GM19240 (cell line): ENCODE results near the gene NINJ2.

Source experiments
- DNase-seq: peaks from one replicate; pipeline ENCODE4 v3.0.0; 2011; ENCODE audit warnings: low spot score; ENCODE audit not compliant: insufficient read length

Gene NINJ2

DNA sequence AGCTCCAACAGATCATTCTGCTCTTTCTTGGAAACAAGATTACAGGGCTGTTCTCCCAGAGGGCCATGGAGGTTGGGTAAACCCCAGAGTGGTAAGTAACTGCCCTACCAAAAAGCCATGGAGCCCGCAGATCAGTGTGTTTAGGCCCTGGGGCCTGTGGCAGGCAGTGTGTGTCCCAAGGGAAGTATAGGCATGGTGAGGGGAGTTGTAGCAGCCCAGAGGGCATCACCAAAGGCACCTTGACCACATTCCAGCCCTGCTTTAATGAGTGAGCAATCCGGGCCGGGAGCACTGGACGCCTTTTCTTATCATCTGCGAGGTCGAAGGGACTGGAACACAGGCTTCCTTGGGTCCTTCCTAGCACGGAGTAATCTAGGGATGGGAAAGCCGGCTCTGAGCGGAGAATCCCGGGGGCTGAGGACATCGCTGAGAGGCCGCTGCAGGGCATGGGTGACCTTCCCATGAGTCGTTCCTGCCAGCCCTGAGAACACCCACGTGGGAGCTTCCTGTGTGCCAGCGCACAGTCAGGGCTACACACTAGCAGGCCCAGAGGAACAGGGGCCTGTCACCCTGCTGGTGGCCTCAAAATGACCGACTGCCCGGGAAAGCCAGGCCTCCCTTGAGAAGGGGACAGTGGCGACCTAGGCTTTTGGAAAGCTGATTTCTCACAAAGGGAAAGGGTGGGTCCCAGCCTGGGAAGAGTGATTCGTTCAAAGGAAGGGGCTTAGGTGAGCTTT lies 91.3 kb downstream of the NINJ2 start:
- DNase-seq: no peak

DNA sequence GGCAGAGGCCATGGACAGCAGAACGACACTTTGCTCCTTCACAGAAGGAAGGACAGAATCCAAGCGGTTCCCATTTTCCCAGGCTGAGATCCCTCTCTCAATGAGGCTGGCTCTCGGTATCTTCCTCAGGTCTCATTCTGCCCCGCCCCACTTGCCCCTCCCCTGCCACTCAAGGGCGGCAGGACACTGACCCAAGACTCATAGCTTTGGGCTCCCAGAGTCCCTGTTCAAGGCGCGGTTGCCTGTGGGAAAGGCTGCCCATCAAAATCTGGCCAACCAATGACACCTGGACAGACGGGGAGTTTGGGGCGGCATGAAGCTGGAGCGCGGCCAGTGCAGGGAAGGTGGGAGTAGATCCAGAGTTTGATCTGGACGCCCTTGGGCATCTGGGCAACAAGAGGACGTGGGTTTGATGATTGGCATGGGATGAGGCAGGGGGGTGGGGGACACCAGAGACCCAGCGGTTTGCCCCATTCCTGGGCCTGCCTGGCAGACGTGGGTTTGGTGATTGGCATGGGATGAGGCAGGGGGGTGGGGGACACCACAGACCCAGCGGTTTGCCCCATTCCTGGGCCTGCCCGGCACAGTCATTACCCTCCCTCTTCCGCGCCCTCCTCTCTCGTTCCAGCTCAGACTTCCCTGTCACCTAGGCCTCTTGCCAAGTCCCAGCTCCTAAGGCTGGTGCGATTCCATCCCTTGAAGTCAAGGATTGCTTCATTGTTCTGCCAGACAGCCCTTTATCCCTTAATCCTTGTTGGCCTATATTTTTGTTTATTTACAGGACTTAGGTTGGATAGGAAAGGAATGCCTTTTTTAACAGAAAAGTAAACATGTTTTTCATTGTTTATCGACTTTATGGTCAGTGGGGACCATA lies 92.1 kb downstream of the NINJ2 start:
- DNase-seq: no peak

DNA sequence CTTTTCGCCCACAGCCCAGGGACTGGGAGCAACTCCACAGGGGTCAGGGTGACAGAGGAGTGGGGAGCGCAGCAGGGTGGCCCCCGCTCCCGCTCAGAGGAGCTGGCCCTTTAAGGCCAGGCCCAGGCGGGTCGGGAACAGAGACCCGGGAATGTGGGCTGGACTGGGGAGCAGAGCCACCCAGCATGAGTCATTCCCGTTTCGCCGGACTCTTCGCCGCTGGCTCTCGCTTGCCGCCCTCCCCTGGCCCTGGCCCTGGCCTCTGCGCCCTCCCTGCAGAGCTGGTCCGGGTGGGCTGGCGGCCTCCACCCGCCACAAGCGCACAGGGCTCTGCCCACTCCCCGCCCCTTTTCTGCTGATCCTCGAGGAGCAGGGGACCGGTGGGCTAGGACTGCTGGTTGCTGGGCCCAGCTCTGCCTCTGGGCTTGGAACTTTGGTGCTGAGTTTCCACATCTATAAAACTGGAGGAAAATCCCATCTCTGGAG lies 92.8 kb downstream of the NINJ2 start:
- no peak for DNase-seq

DNA sequence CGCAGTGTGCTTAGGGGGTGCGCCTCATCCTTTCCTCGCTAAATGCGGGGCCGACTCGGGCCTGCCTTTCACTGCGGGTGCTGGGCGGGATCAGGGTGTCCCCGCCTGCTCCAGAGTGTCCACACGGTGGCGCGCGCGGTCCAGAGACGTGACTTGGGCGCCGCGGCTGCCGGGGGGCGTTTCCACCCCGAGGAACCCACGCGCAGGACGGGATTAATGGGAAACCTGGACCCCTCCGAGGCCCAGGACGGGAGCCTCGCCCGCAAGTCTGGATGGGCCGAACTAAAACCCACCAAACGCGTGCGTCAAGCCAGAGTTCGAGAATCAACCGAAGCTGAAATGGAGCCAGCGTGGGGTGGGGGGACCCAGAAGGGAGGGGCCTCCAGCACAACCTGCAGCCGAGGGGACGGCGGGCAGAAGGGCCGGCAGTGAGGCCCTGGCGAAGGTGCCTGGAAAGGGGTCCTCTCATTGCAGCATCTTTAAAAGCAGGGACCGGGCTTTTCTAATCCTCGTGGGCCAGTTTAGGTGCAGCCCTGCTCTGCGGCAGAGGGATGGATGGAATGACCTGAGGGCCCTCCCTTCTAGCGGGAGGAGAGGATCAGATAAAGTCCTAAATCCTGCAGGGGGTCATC lies 93.3 kb downstream of the NINJ2 start:
- DNase-seq: peak; percentile 96

DNA sequence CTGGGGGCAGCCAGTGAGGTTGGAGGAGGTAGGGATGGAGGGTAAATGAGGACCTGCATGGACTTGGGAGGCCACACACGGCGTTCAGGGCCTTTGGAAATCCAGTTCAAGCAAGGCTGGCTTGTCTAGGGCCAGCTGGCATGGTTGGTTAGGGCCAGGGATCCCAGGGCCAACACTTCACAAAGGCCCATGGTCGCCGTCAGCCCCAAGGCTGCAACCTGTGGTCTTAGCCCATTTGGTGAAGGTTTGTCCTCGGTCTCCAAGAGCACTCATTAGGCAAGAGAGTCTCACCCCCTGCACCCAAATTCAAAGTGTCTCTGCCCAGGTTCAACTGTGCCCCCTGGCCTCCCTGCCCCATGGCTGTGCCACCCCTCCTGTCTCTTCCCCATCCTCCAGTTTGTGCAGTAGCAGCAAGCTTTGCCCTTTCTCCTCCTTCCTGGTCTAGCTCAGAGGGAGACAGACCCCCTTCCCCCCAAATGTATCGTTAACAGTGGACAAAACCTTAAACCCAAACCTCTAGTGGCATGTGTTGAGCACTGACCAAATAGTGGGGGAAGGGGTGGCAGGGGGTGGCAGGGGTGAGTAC lies 94.1 kb downstream of the NINJ2 start:
- DNase-seq: no peak

DNA sequence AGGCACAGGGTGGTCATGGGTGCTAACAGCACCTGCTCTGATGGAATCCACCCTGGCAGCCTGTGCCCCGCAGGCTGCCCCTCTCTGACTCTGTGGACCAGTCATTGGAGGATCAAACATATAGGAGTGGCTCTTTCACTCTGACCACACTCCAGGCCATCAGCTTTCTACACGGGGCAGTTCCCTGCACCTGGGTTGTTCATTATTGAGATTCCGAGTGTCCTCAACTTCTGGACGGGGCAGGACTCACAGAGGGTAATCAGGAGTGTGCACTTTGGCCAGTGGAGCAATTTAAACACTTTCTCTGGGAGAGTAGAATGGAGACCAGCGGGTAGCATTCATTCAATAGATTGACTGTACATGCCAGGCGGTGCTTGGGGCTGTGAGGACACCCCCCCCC lies 94.8 kb downstream of the NINJ2 start:
- DNase-seq: no peak

DNA sequence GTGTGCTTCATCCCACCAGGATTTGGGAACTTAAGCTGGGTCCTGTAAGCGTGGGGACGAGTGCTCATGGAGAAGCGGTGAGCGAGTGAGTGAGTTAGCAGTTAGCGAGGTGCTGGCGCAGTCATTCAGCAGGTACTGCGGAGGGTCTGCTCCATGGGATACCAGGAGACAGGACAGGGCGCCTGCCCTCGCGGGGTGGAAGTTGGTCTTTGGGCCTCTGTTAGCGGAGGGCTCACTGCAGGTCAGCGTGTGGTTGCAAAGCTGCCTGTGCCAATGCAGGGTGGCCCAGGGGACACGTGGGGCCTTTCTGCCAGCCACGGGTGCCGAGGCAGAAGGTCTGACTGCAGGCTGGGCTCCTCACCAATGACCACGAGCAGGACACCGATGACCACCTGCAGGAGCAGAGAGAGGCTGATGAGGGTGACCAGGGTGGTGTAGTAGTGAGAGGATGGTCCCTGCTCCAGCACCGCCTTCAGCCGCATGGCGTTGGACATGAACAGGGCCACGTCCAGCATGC lies 97.6 kb downstream of the NINJ2 start:
- no peak for DNase-seq

DNA sequence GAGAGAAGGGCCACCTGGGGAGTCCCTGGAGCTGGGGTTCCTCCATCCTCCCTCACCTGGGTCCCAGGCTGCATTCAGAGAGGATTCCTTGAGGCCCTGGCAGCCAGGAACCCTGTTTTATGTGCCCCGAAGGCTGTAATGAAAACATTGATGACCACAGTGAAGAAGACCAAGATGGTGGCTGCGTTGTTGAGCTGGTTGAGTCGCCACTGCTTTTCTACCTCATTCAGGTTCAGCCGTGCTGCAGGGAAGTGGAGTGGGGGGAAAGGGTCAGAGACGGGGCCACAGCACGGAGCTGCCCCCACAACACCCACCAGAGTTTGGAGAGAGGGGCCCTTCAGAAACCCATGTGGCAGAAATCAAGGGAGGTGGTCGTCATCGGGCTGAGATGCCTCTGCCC lies 98.1 kb downstream of the NINJ2 start:
- DNase-seq: no peak

DNA sequence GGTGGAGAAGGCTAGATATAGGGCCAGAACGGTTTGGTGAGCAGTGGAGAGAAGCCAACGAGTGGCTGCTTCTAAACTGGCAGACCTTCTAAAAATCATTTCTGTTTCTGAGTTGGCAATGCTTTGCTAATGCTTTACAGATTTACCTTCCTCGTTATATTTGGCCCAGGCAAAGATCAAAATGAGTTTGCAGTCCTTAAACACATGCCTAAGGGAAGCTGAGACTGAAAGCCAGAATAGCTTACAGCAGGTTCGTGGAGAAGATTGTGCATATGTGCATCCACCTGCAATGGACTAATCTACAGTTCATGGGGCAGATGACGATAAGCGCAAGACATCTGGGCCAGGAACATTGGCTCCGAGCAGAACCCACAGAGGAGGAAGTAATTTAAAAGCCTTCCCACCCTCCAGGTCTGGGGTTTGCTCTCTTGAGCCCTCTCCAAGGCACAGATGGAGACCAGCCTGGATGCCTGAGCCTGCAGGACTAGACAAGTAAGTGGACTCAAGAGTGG lies 99.4 kb downstream of the NINJ2 start:
- DNase-seq: no peak

DNA sequence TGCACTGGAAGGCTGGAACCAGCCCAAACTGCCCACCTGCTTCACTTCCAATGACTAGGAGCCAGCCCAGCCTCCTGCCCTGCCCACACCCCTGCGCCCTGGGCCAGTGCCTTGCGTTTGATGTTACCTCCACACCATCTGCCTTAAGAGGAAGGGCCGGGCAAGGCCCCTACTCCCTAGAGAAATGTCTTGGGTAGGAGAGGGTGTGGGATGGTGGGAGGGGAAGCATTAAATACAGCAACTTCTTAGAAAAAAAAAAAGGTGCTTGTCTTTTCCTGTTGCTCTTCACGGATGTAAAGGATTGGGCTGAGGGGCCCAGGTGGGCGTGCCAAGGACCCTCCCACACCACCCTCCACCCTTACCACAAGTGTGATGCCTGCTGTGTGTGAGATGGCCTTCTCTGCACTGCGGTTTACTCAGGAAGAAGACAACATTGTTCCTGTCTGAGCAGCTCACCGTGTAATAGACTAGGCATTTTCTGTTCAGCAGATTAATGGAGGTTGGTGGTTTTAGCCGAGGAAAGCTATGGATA lies 99.9 kb downstream of the NINJ2 start:
- no peak for DNase-seq

DNA sequence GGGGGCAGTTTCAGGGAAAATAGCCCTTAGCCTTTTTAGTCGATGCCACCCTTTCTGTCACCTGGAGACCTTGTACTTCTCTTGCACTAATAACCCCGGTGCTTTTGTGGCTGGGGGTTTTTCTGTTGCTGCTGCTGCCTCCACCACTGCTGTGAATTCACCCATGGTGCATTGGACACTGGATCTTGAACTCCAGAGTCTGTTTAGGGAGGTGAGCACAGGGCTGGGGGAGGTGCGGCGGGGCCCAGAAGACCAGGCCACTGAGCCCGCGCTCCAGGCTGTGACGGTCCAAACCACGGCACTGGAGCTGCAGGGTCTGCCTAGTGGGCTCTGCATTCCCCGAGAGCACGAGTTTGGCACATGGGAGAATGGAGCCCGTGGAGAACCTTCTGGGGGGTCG lies 100.6 kb downstream of the NINJ2 start:
- DNase-seq: no peak

DNA sequence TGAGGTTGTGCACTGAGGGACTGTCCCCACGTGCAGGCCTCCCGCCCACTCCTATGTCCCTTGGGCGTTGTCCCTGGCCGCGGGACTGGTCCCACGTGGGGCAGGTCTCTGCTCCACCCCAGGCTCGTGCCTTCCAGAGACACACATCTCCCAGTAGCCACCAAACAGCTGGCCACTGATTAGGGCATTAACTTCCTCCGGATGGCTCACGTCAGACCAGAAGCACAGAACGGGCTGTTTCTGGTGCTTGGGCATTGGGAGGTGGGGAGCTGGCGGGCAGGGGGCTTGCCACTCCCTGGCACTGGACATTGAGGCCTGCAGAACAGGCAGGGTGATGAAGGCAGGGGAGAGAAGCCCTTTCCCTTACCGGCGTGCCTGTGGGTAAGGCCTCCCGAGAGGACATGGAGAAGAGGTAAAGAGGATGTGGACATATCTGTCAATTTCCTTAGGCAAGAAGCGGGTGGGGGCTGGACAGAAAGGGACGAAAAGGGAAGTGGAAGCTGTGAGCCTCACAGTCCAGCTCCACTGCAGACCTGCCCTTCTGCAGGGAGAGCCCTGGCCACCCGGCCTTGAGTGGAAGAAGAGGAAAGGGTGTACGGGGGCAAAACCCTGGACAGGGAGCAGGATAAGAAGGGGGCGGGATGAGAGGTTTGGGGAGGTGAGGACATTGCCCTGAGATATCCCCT lies 101.2 kb downstream of the NINJ2 start:
- no peak for DNase-seq

DNA sequence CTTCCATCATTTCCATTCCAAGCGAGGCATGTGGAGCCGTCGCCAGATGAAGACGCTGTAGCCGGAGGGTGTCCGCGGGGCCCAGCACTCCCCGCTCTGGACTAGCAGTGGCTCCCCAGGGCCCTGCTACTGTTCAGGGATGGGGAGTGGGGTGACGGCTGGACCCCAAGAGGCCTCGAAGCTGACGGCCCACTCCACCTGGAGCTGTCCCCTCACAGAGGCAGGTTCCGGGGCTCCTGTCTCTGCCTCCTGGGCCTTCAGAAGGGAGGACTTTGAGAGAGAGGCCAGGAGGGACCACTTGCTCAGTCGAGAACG lies 101.9 kb downstream of the NINJ2 start:
- no peak for DNase-seq

DNA sequence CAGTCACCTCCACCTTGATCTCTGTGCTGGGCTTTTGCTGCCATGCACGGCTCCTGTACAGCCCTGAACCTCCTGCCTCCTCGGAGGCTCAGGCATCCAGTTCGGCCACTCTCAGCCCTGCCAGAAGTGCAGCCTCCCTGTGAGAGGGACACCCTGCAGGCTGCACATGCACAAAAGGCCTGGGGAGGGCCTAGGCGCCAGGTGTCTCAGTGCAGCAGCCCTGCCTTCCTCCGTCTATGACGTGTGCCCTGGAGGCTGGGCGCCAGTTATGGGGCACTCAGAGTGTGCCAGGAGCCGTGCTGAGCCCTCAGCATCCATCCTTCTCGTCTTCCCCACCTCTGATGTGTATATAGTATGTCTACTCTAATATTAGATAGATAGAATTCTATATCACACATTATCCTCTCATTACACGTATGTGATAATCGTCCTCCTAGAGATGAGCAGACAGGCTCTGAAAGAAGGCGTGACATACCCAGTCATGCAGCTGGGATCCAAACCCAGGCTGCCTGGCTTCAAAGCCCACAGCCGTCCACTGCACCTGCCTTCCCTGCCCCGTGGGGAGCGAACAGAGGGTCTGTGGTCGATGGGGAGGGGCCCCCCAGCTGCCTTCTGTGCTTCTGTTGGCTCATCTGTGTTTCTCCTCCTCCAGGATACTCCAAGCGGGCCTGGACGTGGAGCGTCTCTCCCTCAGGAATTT lies 102.4 kb downstream of the NINJ2 start:
- DNase-seq: no peak

DNA sequence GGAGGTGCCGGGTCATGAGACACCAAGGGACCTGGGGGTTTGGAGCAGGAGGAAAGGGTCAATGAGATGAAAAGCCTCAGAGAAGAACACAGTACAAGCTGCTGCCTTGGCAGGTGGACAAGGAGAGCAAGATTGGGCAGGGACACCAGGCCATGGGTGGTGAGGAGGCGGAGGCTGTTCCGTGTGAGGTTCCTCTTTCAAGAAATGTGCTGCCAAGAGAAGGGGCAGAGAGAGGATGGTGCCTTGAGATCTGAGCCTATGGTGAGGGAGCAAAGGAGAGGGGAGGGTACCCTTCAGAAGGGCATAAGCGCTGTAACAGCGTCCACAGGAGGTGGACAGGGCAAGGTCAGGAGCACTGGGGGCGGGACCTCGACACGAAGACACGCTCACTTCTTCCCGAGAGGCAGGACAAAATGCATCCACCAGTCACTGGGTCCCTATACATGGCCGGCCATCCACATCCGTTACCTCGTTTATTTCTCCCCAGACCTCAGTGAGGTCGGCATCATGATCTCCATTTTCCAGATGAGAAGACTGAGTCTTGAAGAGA lies 103.3 kb downstream of the NINJ2 start:
- no peak for DNase-seq

DNA sequence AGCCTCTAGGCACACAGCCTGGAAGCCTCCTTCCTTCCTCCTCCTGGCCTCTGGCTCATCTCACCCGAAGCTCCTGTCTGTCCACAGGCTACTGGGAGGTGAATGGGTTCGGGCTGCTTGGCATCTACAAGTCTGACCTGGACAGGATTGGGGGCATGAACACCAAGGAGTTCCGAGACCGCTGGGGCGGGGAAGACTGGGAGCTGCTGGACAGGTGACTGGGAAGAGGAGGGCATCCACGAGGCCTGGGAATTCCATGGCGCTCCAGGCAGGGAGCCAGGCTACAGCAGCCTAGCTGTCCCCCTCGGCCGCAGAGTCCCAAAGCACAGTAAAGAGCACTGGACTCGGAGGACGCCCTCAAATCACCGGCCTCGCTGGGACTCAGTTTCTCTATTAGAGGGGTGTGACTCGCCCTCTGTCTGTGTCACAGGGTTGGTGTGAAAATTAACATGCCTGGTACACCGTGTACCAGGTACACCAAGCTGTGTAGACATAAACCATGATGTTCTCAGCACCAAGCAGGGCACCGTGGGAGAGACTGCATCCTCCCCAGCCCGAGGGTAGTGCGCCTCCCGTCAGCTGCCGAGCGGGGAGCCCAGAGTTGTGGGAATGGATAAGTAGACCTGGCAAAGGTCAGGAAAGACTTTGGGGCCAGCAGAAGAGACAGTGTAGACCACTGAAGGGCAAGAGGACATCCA lies 103.9 kb downstream of the NINJ2 start:
- no peak for DNase-seq

DNA sequence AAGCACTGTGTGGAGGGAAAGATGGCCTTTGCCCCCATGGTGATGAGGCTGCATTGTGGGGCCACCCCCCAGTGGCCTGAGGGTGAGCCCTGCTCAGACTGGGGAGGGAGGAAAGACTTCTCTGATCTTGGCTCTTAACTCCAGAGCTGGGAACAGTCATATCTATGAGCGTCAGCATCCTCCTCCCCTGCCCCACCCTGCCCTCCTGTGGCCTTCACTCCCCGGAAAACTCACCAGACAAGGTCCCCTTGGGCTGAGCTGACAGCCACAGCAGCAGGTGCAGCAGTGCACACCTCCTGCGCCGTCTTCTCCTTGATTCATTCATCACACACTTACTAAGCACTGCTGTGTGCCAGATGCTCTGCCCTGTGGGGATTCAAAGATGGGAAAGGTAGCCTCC lies 104.7 kb downstream of the NINJ2 start:
- DNase-seq: no peak

DNA sequence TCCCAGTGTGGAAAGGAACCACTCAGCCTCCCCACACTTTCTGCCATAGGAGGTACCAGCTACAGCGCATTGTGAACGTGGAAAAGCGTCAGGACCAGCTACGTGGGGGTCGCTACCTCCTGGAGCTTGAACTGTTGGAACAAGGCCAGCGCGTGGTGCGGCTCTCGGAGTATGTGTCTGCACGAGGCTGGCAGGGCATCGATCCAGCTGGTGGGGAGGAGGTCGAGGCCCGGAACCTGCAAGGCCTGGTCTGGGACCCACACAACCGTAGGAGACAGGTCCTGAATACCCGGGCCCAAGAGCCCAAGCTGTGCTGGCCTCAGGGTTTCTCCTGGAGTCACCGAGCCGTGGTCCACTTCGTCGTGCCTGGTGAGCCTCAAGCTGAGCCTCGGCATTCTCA lies 106.7 kb downstream of the NINJ2 start:
- no peak for DNase-seq

DNA sequence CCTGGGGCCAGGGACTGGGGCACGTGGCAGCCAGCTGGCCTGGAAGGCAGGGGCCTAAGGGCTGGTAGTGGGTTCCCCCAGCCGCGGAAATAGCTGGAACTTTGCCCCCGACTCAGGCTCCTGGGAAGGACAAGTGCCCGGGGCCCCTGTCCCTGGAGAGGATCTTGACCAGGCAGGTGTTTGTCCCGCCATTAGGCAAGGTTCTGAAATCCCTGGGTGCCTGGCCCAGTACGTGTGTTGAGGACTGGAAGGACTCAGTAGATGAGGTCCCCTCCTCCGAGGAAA lies 109.3 kb downstream of the NINJ2 start:
- DNase-seq: no peak
